SH-SY5Y (cell line): ENCODE data around the gene KLF12.

ENCODE experiments used
- GATA2 ChIP-seq: IDR thresholded peaks from 2 replicates; pipeline ENCODE4 v1.6.1; 2011; ENCODE audit warnings: mild to moderate bottlenecking, low read depth, low read length
- GATA3 ChIP-seq: IDR thresholded peaks from 2 replicates; pipeline ENCODE4 v1.6.1; 2011; ENCODE audit warnings: low read depth, mild to moderate bottlenecking, low read length, moderate library complexity

DNA sequence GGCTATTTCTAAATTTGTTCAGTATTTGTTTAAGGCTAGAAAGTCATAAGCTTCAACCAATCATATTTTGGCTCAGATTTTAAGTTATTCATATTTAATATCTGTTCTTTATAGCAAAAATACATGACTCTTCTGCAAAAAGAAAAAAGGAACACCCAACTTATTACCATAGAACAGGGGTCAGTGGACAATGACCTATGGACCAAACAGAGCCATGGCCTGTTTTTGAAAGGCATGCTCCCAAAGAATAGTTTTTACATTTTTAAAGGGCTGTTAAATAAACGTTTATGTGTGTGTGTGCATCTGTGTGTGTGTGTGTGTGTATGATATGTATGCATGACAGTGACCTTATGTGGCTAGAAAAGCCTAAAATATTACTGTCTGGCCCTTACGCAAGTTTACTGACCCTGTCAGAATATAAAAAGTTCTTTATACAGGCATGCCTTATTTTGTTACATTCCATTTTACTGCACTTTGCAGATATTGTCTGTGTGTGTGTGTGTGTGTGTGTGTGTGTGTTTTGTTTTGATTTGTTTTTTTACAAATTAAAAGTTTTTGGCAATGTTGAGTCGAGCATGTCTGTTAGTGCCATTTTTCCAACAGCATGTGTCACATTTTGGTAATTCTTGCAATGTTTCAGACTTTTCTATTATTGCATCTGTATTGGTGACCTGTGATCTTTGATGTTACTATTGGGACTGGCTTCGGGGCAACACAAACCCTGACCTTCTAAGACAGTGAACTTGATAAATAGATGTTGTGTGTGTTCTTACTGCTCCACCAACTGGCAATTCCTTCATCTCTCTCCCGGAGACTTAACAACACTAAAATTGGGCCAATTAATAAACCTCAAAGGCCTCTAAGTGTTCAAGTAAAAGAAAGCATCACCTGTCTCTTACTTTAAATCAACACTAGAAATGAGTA, 22.0 kb downstream of the KLF12 start:
- TF ChIP-seq GATA2 (no peak), GATA3 (no peak)
